Stimulated activated CD4-positive, alpha-beta T cell treated with anti-CD3 and anti-CD28 coated beads, Interleukin-1b, Interleukin-23, amount 100 ng/mL, for 24 hours (primary cell): ENCODE measurements around the gene SMAP1.

Source experiments
- DNase-seq, 4 experiments: peaks; one replicate each; pipeline ENCODE4 v3.0.0-alpha.2; 2020; ENCODE audit warnings: low read depth in 4 of 4, low spot score in 1 of 4

Gene SMAP1

GRCh38 chr6:70886071-70886470 lies 218.4 kb downstream of the SMAP1 start:
- no peak for DNase-seq

- DNase-seq = no peak
These were observed 219.0 kb downstream of the SMAP1 start for GRCh38 chr6:70886661-70887060.

DNA sequence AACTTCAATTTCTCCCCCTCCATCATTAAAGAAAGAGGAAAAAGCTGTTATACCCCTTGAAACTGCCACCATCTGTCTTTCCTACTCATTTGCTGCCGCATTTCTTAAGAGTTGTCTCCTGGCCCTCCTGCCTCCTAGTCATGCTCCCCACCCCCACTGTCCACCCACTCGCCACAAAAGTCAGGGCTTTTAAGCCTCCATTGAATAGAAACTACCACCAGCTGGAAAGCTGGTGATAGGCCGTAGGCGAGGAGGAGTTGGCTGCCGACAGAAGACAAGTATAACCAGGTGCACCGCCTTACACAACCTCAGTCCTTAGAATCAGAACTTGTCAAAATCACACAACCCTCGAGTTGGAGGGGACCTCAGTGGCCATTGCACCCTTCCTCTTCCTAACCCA lies 221.6 kb downstream of the SMAP1 start:
- DNase-seq = no peak

GRCh38 chr6:70894001-70894400 lies 226.3 kb downstream of the SMAP1 start:
- no peak for DNase-seq

DNA sequence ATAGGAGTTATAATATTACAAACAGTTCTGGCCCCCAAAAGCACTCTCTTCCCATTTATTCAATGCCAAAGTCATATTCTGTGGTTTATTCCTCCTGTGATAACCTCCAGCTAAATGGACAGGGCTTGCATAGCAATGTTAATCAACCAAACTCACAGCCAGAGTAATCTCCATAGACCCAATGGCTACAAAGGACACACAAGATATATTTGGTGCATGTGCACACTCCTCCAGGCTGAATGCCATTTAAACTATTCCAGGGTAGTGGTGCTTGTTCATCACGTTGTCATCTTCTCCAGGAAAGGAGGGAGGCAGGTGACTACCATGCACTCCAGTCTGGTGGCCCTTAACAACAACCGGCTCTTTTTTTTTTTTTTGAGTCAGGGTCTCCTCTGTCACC lies 232.4 kb downstream of the SMAP1 start:
- no peak for DNase-seq

GRCh38 chr6:70901324-70901723 lies 233.6 kb downstream of the SMAP1 start:
- no peak for DNase-seq

DNA sequence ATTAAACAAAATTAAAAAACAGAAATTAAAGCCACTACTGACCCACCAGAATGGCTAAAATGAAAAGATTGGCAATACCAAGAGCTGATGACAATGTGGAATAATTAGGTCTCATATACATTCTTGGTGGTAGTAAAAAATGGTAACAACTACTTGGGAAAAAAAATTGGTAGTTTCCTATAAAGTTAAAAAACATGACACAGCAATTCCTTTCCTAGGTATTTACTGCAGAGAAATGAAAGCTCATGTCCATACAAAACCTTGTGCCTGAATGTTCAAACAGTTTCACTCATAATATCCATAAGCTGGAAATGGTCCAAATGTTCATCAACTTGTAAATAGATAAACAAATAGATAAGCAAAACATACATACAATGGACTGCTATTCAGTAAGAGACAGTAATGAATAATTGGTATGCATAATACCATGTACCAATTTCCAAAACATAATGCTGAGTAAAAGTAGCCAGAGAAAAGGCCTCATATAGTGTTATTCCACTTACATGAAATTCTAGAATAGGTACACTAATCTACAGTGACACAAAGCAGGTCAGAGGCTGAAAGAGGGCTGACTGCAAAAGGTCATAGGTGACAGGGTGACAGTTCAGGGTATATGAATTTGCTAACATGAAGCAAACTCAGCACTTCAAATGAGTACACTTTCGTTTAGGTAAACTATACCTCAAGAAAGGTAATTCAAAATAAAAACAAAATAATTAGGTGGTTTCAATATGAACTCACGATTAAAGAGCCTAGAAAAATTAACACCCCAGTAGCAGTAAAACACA lies 236.2 kb downstream of the SMAP1 start:
- no peak for DNase-seq

- DNase-seq = no peak
These were observed 238.1 kb downstream of the SMAP1 start for GRCh38 chr6:70905742-70906141.
